GM12872 (cell line): ENCODE measurements around the gene RXFP3.
A peak's percentile ranks its signal among the peaks of the same experiment; 100 is the strongest.

Source experiments
- CTCF ChIP-seq: IDR thresholded peaks from 3 replicates; pipeline ENCODE4 v1.5.1; 2011; ENCODE audit warnings: low read depth, mild to moderate bottlenecking, low read length, moderate library complexity; ENCODE audit not compliant: insufficient read depth

Gene RXFP3

GRCh38 chr5:33936381-33937016 lies at the start of gene RXFP3:
Gene RXFP3 (plus strand): TSS chr5:33936386. CDS start chr5:33936741, 355 bp downstream.
- no peak for TF ChIP-seq CTCF

GRCh38 chr5:33887268-33887667 lies 48.9 kb upstream of the RXFP3 start:
- no peak for TF ChIP-seq CTCF

- TF ChIP-seq CTCF: no peak
Observed at GRCh38 chr5:33888587-33888986, 47.6 kb upstream of the RXFP3 start.

GRCh38 chr5:33890131-33891032 lies 45.8 kb upstream of the RXFP3 start:
- TF ChIP-seq CTCF: peak; percentile 53; the same call in 2 of the 3 replicates

GRCh38 chr5:33891446-33891787 lies 44.8 kb upstream of the RXFP3 start:
- TF ChIP-seq CTCF: no peak

GRCh38 chr5:33891788-33892619 lies 44.2 kb upstream of the RXFP3 start, which contains the start of gene ADAMTS12:
Gene ADAMTS12 (minus strand): TSS chr5:33891990. CDS start chr5:33891856, 134 bp downstream.
- TF ChIP-seq CTCF: no peak
